ENCODE data around the gene RASA4.
"Not testable (repeated sequence)": the region's sequence is repeated elsewhere in the genome, so short reads cannot be mapped to it uniquely, and the experiment has no call there.

DNA sequence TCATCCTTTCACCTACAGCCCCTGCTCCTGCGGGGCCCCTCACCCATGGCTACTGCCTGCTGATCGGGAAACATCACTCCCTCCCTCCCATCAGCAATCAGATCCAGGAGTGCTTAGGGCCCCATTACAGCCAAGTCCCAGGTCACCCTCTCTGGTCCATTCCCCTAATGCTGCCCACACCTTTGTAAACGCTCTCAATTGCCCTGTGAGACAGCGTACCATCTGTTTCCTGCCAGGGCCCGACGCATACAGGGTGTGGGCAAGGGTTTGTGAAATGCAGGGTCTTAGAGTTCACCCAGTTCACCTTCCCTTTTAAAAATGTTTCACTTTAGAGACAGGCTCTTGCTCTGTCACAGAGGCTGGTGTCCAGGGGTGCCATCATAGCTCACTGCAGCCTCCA lies 17.7 kb upstream of the RASA4 start:
- TF ChIP-seq EZH2 (IDR thresholded peaks at IDR 0.05; ENCODE audit: borderline replicate concordance, low read length); CTCF (IDR thresholded peaks at IDR 0.05; ENCODE audit: low read length): not testable (repeated sequence)

Data from OCI-LY1 (cell line).